ENCODE results near the gene NDEL1.

DNA sequence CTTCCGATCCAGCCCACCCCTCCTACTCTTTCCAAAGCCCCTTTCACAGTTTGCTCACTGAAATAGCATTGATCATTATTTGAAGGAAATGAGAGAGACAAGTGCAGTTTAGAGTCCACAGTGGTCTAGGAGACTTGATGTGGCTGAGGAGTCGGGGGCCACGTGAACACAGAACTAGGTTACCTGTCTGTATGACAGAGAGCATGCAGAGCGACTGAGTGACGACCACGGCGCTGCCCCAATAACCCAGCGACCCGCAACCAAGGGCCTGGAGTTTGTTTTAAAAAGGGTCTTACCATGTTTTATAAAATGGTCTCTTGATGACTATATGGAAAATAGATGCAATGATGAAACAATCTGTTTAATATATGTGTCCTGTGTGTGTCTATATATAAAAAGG lies 39.5 kb downstream of the NDEL1 start:
- TF ChIP-seq, protein P1, sequence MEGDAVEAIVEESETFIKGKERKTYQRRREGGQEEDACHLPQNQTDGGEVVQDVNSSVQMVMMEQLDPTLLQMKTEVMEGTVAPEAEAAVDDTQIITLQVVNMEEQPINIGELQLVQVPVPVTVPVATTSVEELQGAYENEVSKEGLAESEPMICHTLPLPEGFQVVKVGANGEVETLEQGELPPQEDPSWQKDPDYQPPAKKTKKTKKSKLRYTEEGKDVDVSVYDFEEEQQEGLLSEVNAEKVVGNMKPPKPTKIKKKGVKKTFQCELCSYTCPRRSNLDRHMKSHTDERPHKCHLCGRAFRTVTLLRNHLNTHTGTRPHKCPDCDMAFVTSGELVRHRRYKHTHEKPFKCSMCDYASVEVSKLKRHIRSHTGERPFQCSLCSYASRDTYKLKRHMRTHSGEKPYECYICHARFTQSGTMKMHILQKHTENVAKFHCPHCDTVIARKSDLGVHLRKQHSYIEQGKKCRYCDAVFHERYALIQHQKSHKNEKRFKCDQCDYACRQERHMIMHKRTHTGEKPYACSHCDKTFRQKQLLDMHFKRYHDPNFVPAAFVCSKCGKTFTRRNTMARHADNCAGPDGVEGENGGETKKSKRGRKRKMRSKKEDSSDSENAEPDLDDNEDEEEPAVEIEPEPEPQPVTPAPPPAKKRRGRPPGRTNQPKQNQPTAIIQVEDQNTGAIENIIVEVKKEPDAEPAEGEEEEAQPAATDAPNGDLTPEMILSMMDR (IDR thresholded peaks at IDR 0.05; ENCODE audit: borderline replicate concordance, extremely low read depth, low read length, poor library complexity, severe bottlenecking): no peak
- no peak for TF ChIP-seq EZH2 (IDR thresholded peaks at IDR 0.05; ENCODE audit: borderline replicate concordance, low read depth, low read length, severe bottlenecking)

All from DND-41 (cell line).